Measurements from ENCODE around the gene MAD2L2.

MAD2L2 gene

DNA sequence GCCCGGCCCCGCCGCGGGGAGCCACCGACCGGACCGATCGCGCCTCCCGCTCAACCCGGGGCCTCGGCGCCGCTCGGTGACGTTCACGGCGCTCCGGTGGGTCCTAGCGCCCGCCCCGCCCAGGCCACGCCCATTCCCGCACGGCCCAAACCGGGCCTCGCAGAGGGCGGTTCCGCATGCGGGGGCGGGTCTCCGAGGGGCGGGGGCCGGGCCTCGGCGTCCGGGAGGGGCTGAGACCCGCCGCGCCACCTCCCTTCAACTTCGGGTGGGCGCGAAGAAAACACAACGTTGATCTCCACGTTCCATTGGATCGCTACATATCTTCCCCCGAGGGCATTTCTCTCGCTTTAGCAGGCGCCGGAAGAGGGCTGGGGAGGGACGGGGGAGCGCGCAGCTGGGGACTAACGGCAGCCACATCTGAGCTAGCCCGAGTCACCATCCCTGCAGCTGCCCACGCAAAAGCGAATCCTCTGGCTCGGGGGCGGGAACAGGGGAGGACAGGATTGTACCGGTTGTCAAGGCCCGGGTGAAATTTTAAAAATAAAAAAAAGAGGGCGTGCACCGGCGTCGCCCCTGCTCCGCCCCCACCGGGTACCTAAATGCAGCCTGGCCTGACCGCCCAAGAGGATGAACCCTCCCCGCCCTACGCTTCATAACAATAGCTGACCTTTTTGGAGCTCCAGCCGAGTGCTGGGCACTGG, at the start of gene MAD2L2:
TSS of gene MAD2L2 (minus strand) at position 78 of the 701 bp plus-strand sequence. CDS start 547 bp downstream, outside the sequence.
- peak; percentile 87 for DNase-seq (ENCODE audit: low read depth)

- no peak for DNase-seq (ENCODE audit: low read depth)
Observed at GRCh38 chr1:11730429-11730891, 49.5 kb upstream of the MAD2L2 start.

DNA sequence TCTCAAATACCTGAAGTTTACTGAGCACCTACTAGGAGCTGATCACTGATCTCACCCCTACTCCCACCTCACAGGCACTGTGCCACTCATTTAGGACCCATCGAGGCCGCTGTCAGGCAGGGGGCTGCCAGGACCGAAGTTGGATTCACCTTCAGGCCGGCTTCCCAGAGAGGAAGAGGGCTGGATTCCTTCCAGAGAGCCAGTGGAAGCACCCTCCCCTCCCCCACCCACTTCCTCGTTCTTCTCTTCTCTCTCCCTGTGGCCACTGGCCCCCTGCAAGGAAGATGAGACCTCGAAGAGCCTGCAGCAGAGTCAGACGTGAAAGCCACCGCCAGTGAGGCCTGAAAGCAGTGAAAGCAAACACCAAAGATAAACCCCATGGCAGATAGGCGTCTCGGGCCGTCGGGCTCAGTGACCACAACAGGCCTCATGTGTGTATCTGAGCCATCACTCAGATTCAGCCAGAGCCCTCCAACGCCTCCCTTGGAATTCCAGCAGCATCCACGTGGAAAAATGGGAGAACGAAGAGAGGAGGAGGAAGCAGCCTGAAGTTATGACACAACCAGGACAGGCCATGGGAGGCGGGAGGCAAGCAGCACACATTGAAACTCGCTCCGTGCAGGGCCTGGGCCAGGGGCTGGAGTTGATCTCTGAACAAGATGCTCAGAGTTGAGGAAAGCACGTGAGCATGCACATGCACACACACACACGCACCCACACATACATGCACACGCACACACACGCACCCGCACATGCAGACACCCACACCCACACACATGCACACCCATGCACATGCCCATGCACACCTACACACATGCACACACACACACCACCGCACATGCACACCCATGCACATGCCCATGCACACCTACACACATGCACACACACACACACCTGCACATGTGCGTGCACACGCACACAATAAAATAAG, 48.8 kb upstream of the MAD2L2 start:
- DNase-seq (ENCODE audit: low read depth): no peak

GRCh38 chr1:11729155-11729497, 48.2 kb upstream of the MAD2L2 start:
- no peak for DNase-seq (ENCODE audit: low read depth)

GRCh38 chr1:11728126-11728806, 47.3 kb upstream of the MAD2L2 start:
- DNase-seq (ENCODE audit: low read depth): no peak

- no peak for DNase-seq (ENCODE audit: low read depth)
Observed at GRCh38 chr1:11727119-11727518, 46.2 kb upstream of the MAD2L2 start.

GRCh38 chr1:11725616-11726015, 44.7 kb upstream of the MAD2L2 start:
- DNase-seq (ENCODE audit: low read depth): no peak

- DNase-seq (ENCODE audit: low read depth): no peak
Observed at GRCh38 chr1:11722538-11722937, 41.6 kb upstream of the MAD2L2 start.

GRCh38 chr1:11721311-11721710, 40.4 kb upstream of the MAD2L2 start:
- no peak for DNase-seq (ENCODE audit: low read depth)

DNA sequence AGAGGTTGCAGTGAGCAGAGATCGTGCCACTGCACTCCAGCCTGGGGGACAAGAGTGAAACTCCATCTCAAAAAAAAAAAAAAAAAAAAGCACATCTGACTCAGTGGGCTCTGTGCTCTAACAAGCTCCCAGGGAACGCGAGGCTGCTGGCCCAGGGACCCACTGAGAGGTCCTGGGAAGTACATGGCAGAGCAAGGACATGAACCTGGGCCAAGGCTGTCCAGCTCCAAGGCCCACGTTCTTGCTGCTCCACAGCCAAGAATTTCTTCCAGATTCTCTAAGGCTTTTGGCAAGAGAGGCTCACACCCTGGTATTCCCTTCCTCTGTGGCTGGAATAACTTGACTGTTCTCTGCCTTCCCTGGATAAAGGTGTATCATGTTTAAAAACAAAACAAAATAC, 39.6 kb upstream of the MAD2L2 start:
- DNase-seq (ENCODE audit: low read depth): no peak

GRCh38 chr1:11720033-11720376, 39.1 kb upstream of the MAD2L2 start:
- no peak for DNase-seq (ENCODE audit: low read depth)

GRCh38 chr1:11719313-11720032, 38.5 kb upstream of the MAD2L2 start:
- DNase-seq (ENCODE audit: low read depth): peak; percentile 79

DNA sequence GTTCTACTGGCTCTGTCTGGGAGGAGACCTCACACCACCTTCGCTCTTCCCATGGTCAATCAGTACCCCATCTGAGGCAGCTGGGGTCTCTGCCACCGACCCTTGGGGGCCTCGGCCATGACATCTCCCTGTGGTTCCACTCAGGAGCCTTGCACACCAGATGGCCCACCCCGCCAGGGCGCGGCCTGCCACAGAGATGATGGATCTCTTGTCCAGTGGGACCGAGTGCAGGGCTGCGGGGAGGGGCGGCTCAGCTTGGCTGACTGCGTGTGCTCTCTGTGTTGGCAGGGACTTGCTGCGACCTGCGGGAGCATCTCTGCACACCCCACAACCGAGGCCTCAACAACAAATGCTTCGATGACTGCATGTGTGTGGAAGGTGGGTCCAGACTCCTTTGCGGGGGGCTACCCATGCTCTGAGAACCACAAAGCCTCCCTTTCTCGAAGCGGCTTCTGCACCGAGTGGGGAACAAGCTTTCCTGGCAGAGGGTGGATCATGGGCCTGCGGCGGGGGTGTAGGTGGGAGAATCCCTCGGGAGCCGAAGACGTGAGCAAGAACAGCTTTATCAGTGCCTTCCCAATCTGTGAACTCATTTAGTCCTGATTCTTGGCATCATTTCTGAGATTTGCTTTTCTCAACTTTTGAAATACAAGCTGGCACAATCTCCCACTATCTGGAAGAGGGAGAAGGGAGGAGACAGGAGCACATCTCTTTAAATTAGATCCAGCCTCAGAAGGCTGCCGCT, 34.1 kb upstream of the MAD2L2 start:
- DNase-seq (ENCODE audit: low read depth): no peak

DNA sequence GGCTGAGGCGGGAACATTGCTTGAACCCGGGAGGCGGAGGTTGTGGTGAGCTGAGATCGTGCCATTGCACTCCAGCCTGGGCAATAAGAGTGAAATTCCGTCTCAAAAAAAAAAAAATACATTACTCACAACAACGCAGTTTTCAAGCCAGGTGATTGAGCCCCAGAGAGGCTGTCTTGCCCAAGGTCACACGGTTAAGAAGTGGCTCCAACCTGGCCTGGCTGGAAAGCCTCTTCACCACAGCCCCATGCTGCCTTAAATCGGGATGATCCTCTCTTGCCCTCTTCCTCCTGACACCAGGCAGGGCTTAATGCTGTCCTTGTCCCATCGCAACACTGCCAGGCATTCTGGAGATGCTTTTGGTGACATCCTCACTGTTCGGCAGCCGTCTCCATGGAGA, 32.1 kb upstream of the MAD2L2 start:
- DNase-seq (ENCODE audit: low read depth): no peak

DNA sequence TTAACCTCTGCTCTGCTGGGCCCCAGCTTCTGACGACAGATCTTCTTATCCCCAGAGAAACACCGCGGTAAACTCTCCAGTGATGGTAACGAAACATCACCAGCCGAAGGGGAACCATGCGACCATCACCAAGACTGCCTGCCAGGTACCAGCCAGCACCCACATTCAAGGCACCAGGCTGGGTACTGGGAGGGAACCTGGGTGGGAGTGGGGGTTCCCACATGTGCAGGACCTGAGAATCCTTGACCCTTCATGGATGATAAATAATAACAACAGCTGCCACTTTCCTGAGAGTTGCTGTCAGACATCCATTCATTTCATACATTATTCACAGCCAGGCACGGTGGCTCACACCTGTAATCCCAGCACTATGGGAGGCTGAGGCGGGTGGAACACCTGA, 31.3 kb upstream of the MAD2L2 start:
- no peak for DNase-seq (ENCODE audit: low read depth)

GRCh38 chr1:11711490-11711889, 30.5 kb upstream of the MAD2L2 start:
- no peak for DNase-seq (ENCODE audit: low read depth)

DNA sequence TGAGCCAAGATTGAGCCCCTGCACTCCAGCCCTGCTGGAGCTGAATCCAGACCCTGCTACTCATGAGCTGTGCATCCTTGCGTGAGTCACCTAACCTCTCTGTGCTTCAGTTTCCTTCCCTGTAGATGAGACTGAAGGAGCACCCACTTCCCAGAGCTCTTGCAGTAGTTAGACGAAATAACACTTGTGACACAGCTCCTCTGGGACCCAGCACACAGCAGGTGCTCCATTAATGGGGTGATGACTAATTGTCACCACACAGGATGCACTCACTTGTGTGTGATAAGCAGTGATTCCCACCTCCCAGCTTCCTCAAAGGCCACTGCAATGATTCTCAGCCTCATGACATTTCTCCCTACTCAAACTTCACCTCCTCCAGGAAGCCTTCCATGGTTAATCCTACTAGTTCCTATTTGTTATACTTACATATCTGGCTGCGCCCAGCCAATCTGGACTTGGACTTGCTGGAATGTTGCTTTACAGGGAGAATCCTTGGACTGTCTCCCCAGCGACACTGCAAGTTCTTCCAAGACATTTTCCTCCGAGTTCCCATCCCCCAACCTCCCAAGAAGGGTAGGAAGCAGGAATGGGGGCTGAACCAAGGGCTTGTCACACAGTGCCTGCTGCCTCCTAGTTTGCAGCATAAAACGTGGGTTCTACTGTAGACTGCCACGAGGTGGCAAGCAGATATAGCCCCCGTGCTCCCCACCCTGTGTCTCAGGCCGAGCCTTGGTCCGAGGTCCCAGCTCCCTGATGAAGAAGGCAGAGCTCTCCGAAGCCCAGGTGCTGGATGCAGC, 27.8 kb upstream of the MAD2L2 start:
- DNase-seq (ENCODE audit: low read depth): no peak

- DNase-seq (ENCODE audit: low read depth): no peak
Observed at GRCh38 chr1:11707621-11708276, 26.8 kb upstream of the MAD2L2 start.

DNA sequence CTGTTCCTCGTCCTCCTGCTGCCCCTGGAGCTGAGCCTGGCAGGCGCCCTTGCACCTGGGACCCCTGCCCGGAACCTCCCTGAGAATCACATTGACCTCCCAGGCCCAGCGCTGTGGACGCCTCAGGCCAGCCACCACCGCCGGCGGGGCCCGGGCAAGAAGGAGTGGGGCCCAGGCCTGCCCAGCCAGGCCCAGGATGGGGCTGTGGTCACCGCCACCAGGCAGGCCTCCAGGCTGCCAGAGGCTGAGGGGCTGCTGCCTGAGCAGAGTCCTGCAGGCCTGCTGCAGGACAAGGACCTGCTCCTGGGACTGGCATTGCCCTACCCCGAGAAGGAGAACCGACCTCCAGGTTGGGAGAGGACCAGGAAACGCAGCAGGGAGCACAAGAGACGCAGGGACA, 25.3 kb upstream of the MAD2L2 start:
- no peak for DNase-seq (ENCODE audit: low read depth)

GRCh38 chr1:11705596-11705995, 24.6 kb upstream of the MAD2L2 start:
- DNase-seq (ENCODE audit: low read depth): no peak

Measured in activated T-helper 9 cell treated with anti-CD3 and anti-CD28 coated beads, Interleukin-2, amount 50 U/mL, for 16 hours (primary cell).